Colon (tissue), 2 donors: ENCODE measurements around the gene GPATCH2L.

ENCODE experiments used
- FAIRE-seq: peaks from 2 replicates; lab custom pipeline; 2012; peaks lifted over from hg19 to GRCh38; lab: Jason Lieb, UNC
- donor health status: control.
- donor health status: control.

Gene GPATCH2L

GRCh38 chr14:76136476-76137110 is 15.1 kb upstream of the GPATCH2L start:
- FAIRE-seq = no peak

GRCh38 chr14:76138119-76138757 is 13.5 kb upstream of the GPATCH2L start:
- no peak for FAIRE-seq

DNA sequence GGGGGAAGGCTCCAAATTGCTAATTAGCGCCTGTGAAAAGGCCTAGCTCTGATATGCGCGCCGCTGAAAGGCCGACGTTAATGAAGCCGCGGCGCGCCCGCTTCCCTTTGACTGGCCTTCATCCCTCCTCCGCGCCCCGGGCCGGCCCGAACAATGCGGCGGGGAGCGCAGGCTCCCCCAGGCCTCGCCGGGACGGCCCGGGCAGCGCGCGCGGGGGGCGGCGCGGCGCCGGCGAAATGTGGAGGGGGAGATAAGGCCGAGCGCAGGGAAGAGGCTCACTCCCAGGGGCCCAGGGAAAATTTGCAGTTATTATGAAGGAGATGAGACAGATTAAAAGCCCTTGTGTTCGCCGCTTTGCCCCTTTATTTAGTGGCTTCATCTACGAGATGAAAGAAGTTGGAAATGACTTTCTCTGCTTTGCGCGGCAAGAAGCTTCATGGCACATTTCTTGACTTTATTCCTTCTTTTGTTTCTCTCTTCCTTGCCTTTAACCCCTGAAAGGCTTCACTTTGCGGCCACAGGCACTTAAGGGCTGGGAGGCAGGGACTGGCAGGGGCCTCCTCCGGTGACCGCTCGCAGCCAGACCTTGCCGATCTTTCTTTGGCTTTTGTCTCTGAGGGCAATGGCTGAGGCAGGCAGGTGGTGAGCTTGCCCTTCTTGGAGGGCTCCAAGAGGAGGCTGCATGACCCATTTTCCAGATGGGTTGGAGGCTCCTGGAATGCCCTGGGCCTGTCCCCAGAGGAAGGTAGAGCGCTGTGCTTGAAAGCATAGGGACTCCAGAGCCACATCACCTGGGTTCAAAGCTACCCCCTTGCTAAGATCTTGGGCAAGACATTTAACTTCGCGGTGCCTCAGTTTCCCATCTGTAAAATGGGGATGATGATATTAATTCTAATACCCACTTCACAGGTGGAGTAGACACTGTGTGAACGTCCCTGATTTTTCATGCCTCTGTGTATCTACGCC is 12.7 kb upstream of the GPATCH2L start:
- no peak for FAIRE-seq

DNA sequence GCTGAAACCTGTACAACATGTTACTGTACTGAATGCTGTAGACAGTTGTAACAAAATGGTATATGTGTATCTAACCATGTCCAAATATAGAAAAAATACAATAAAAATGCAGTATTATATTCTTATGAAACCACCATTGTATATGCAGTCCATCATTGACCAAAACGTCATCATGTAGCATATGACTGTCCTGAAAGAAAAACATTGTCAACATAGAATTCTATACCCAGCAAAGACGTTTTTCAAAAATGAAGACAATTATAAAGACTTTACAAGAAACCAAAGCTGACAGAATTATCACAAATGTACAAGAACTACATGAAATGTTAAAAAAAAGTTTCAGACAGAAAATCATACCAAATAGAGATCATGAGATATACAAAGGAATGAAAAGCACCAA is 8.1 kb upstream of the GPATCH2L start:
- no peak for FAIRE-seq

- no peak for FAIRE-seq
These were observed 4.7 kb upstream of the GPATCH2L start for GRCh38 chr14:76146976-76147375.

DNA sequence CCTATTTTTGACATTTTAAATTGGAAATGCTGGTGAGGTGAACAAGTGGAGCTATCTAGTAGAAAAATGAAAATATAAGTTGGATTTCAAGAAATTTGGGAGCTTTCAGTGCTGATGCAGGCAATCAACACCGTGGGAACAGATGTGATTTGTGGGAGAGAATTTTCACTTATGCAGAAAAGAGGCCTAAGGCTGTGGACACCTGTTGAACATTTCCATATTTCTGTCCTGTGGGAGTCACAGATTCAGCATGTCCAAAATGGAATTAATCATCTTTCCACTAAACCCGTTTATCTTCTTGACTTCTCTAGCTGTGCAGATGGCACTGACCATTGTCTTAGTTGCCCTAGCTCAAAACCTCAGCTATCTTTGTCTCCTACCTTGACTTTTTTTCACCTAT is 2.5 kb upstream of the GPATCH2L start:
- no peak for FAIRE-seq

DNA sequence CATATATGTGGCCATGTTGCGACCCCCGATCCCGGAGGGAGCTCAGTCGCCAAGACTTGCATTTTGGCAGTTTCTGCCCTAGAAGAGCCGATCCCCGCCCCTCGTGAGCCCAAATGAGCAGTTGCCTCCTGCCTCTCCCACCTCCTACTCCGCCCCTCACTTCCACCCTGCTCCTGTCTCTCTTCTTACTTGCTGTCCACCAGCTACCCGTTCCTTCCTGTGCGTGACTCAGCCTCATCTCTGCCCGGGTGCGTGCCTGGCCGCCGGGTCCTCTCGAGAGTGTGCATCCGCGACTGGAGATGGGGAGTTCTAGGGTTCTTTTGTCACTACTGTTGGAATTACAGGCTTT is 585 bp downstream of the GPATCH2L start:
- no peak for FAIRE-seq

DNA sequence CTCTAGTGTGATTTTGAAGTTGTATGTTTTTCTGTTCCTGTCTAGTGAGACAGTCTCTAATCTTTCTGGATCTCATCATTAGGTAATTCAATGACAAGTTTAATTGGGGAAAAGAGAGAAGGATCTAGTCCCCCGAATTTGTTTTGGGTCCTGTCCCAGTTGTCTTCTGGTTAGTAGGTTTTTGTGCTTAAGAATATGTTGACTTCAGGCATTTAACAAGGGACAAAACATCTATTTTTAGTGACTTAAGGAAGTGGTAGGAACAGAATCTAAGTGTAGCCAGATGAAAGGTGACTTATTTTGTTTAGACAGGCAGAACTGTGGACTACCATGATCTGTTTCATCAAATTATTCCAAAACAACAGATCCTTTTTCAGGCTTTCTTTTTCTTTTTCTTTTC is 2.2 kb downstream of the GPATCH2L start:
- FAIRE-seq = no peak

DNA sequence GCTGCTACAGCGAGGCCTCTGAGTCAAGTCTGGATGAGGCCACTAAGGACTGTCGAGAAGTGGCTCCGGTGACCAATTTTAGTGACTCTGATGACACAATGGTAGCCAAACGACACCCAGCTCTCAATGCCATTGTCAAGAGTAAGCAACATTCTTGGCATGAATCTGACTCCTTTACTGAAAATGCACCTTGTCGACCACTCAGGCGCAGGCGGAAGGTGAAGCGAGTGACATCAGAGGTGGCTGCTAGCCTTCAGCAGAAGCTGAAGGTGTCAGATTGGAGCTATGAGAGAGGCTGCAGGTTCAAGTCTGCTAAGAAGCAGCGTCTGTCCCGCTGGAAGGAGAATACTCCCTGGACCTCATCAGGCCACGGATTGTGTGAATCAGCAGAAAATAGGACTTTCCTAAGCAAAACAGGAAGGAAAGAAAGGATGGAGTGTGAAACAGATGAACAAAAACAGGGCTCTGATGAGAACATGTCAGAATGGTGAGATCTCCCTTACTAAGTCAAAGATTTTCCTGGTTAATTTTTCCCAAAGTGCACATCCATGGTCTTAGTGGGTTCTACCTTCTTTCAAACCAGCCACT is 2.9 kb downstream of the GPATCH2L start:
- no peak for FAIRE-seq

- FAIRE-seq = no peak
These were observed 12.1 kb downstream of the GPATCH2L start for GRCh38 chr14:76163668-76164363.

GRCh38 chr14:76168531-76168930 is 16.8 kb downstream of the GPATCH2L start:
- no peak for FAIRE-seq

GRCh38 chr14:76169776-76170175 is 18.1 kb downstream of the GPATCH2L start:
- FAIRE-seq = no peak

DNA sequence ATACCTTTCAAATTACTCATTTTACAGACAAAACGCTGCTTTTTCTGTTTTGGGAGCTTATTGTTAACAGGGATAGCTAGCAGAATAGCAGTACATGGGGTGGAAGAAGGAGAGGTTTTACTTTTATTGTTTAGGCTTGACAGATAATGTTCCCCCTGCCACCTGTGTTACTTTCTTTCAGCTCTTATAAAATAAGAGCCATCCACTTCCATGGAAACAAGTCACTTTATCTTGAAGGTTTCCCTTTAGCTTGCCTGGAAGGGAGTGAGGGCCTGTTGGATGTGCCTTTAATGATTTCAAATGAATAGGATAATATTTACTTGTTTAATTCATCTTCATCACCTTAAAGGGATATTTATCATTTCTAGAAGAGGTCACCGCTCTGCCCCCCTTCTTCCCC is 23.3 kb downstream of the GPATCH2L start:
- no peak for FAIRE-seq

GRCh38 chr14:76175942-76176341 is 24.2 kb downstream of the GPATCH2L start:
- FAIRE-seq = no peak

- no peak for FAIRE-seq
These were observed 29.8 kb downstream of the GPATCH2L start for GRCh38 chr14:76181546-76181945.

DNA sequence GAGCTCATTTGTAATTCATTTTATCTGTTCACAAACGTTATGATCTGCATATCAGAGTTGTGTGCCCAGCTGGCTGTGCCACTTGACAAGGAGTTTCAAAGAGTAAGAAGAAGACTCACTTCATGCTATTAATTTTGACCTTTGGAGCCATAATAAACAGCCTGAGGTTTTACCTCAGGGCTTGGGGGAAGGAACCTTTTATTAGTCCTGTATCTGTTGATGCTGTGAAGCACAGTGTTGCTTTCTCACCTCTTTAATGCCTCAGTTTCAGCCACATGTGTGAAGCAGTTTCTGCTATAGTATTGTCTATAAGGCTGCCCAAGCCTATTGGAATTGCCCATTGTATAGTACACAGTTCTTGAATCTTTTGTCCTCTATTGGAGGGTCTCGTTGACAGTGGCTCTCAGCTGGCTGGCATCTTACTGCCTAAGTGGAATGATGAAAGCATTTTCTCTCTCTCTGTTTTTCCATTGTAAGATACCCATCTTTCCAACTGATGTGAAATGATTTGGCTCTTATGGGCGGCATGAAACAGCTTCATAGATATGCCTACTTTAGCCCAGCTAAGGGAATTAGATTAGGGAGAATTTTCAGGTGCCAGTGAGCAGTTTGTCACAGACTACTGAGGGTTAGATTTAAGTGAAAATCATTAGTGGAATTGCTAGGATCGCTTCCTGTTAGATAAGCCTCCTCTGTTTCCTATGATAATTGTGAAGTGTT is 34.7 kb downstream of the GPATCH2L start:
- FAIRE-seq = no peak

- no peak for FAIRE-seq
These were observed 39.6 kb downstream of the GPATCH2L start for GRCh38 chr14:76191297-76191696.

- FAIRE-seq = no peak
These were observed 42.0 kb downstream of the GPATCH2L start for GRCh38 chr14:76193696-76194095.

DNA sequence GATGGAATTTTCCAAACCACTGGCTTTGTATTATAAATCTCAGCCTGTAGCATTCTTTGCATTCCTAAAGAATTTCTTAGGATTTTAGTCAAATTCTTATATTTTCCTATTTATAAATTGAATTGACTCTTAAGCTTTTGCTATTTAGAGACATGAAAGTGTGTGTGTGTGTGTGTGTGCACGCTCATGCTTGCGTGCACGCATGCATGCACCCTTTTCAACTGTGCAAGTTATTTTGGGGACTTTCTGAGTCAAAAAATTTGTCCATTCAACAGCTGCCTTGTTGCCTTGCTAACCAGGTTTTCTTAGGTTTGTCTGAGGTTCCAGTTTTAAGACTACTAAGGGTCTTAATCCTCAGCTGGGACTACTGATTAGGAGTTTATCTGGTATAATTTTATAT is 42.6 kb downstream of the GPATCH2L start:
- FAIRE-seq = no peak

GRCh38 chr14:76195003-76195402 is 43.3 kb downstream of the GPATCH2L start:
- no peak for FAIRE-seq

DNA sequence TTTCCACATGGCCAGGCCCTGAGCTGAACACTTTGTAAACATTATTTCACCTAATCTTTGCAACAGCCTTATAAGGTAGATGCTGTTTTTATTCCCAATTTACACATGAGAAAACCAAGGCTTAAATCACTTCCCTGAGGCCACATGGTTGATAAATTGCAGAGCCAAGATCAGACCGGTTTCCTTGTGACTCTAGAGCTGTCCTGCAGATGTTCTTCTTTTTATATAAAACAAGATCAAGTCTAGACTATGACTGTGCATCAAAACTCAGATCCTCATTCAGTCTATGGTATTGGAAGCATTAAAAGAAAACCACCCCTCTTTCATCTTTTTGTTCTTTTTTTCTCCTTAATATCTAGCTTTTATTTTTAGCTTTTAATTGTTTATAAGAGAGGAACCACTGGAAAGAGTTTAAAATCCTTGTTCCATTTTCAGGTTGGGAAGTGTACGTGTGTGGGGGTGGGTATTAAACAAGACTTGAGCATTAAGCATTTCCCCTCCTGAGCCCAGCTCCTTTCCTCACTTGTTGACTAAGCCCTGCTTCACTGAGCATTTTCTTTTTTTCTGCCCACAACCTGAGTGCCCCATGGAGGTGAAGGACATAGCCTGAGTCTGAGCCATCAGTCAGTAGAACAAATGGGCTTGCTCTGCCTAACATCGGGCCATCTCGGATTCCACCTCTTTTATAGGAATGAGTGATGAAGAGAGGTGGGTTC is 45.4 kb downstream of the GPATCH2L start:
- FAIRE-seq = no peak
